Natural killer cell (primary cell): Measurements from ENCODE around the gene CHST3. TPM values are rescaled to one million over a fixed set of nuclear protein-coding genes. Genes with fewer than 3 reads are reported as not detected.

Experiments
- ATAC-seq, 3 donors: fragments of 150-1000 bp in 2 of 3; fragments of 200-7000 bp in 1 of 3; cut with Tn5 transposase; 1 replicate in 1 of 3; 2 replicates in 2 of 3; pipeline ENCODE4 v1.10.0; 2021; ENCODE audit warnings: mild to moderate bottlenecking in 2 of 3, moderate library complexity in 2 of 3
- DNase-seq, 2 donors: peaks; one replicate each; pipeline versions ENCODE4 v3.0.0 to v3.0.0-alpha.2; 2013 to 2021; ENCODE audit warnings: mixed read lengths in 1 of 2
- H3K27ac ChIP-seq: one replicate; pipeline ENCODE4 v1.5.1; 2013; ENCODE audit warnings: mild to moderate bottlenecking, low read length
- H3K27me3 ChIP-seq: one replicate; pipeline ENCODE4 v1.6.1; 2013; ENCODE audit warnings: low read length; ENCODE audit not compliant: control insufficient read depth, insufficient read depth
- H3K36me3 ChIP-seq: one replicate; pipeline ENCODE4 v1.6.1; 2013; ENCODE audit warnings: low read length; ENCODE audit not compliant: control insufficient read depth, insufficient read depth
- H3K4me1 ChIP-seq: one replicate; pipeline ENCODE4 v1.6.1; 2013; ENCODE audit warnings: low read length; ENCODE audit not compliant: control insufficient read depth, insufficient read depth
- H3K4me3 ChIP-seq: one replicate; pipeline ENCODE4 v1.5.1; 2013; ENCODE audit warnings: low read length
- H3K9me3 ChIP-seq: one replicate; pipeline ENCODE4 v1.6.1; 2013; ENCODE audit warnings: low read length; ENCODE audit not compliant: control insufficient read depth, insufficient read depth
- H3K27ac Mint-ChIP-seq, 2 donors: one replicate each; pipeline ENCODE4 v1.8.0; 2022; ENCODE audit warnings: mild to moderate bottlenecking in 2 of 2, mixed read lengths in 2 of 2, moderate library complexity in 1 of 2
- H3K27me3 Mint-ChIP-seq, 2 donors: one replicate each; pipeline ENCODE4 v1.8.0; 2022; ENCODE audit warnings: low read depth in 2 of 2, mixed read lengths in 2 of 2
- H3K36me3 Mint-ChIP-seq: one replicate; pipeline ENCODE4 v1.8.0; 2022; ENCODE audit warnings: mixed read lengths
- H3K4me1 Mint-ChIP-seq, 2 donors: one replicate each; pipeline ENCODE4 v1.8.0; 2022; ENCODE audit warnings: mixed read lengths in 2 of 2
- H3K4me3 Mint-ChIP-seq: one replicate; pipeline ENCODE4 v1.8.0; 2022; ENCODE audit warnings: mild to moderate bottlenecking, moderate library complexity, mixed read lengths
- H3K9me3 Mint-ChIP-seq, 2 donors: one replicate each; pipeline ENCODE4 v1.8.0; 2022; ENCODE audit warnings: mixed read lengths in 2 of 2
- WGBS: methylation state at CpG from one replicate; pipeline ENCODE4 v1.1.7; 2013; ENCODE audit warnings: missing lambda C conversion rate; ENCODE audit not compliant: insufficient coverage; 5-methylcytosine and 5-hydroxymethylcytosine counted together
- intact Hi-C: fragments of 100-400 bp; cut with micrococcal nuclease; formaldehyde crosslinking; loops from one replicate; pipeline ENCODE4 v1.14.2; 2022
- total RNA-seq, 4 donors: library from RNA; stranded (reverse); fragments of 120-200 nt in 1 of 4; gene quantifications; one replicate each; pipeline versions ENCODE4 v1.2.3 to v1.2.4, GENCODE V29; 2013 to 2022
- TF ChIP-seq, protein P1 (sequence below): fragments of 200-600 bp; IDR thresholded peaks from one replicate; pipeline ENCODE4 v1.8.0; 2022; ENCODE audit warnings: antibody characterized with exemption

Gene CHST3
- total RNA-seq, 3 donors from 2014 or later (not counting 1 experiment from before 2014, with no cell fraction given), result not detected

DNA sequence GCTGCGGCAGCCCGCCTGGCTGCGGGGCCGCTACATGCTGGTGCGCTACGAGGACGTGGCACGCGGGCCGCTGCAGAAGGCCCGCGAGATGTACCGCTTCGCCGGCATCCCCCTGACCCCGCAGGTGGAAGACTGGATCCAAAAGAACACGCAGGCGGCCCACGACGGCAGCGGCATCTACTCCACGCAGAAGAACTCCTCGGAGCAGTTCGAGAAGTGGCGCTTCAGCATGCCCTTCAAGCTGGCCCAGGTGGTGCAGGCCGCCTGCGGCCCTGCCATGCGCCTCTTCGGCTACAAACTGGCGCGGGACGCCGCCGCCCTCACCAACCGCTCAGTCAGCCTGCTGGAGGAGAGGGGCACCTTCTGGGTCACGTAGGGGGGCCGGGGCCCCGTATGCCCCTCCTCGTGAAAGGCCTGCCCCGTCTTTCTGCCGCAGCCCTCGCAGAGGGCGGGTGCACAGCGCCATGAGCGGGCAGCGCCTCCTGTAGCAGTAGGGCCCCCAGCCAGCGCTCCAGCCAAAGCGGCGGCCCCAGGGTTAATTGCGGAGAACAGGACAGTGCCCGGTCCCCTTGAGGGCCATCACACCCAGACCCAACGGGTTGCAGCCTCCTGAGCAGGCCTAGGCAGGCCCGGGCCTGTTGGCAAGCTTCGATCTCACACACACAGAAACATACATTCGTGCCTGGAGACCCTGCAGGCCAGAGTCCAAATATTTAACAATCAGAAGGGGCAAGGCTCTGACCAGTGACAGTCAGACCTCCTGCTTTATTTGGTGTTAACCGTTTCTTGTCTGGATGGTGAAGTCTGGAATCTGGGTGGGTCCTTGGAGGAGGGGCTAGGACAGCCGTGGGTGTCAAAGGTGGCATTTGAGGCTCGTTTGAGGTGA lies 44.1 kb downstream of the CHST3 start:
- H3K4me3 ChIP-seq, result no peak overlapping the region
- H3K27ac ChIP-seq, result no peak overlapping the region
- ATAC-seq (no peak), DNase-seq (no peak)
- 94% methylated on average over 58 of the region's 58 CpGs for WGBS
- no peaks in the 10 kb centered on the region for H3K9me3 ChIP-seq
- Mint-ChIP-seq H3K4me1 (no peaks in the 10 kb centered on the region), H3K9me3 (no peaks in the 10 kb centered on the region), H3K4me3 (no peak overlapping the region), H3K36me3 (no peaks in the 10 kb centered on the region), H3K27ac (no peak overlapping the region), H3K27me3 (no peaks in the 10 kb centered on the region)
- H3K36me3 ChIP-seq, result no peaks in the 10 kb centered on the region
- TF ChIP-seq, protein P1, sequence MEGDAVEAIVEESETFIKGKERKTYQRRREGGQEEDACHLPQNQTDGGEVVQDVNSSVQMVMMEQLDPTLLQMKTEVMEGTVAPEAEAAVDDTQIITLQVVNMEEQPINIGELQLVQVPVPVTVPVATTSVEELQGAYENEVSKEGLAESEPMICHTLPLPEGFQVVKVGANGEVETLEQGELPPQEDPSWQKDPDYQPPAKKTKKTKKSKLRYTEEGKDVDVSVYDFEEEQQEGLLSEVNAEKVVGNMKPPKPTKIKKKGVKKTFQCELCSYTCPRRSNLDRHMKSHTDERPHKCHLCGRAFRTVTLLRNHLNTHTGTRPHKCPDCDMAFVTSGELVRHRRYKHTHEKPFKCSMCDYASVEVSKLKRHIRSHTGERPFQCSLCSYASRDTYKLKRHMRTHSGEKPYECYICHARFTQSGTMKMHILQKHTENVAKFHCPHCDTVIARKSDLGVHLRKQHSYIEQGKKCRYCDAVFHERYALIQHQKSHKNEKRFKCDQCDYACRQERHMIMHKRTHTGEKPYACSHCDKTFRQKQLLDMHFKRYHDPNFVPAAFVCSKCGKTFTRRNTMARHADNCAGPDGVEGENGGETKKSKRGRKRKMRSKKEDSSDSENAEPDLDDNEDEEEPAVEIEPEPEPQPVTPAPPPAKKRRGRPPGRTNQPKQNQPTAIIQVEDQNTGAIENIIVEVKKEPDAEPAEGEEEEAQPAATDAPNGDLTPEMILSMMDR, result no peak
- intact Hi-C loops, result no loop called here
- no peaks in the 10 kb centered on the region for H3K27me3 ChIP-seq
- H3K4me1 ChIP-seq, result no peaks in the 10 kb centered on the region

DNA sequence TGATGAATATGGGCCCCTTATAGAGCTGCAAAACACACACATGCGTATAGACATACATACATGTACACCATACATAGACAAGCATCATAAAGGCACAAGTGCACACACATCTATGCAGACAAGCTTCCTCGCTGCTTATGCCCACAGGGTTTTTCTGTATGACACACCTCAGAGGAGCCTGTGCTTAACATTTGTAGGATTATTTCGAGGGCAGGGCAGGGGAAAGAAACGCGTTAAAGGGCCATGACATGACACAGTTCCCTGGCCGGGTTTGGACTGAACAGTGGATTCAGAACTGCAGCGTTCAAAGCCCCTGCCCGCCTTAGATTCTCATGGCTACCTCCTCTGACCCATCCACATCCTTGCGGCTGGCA lies 44.8 kb downstream of the CHST3 start:
- H3K36me3 ChIP-seq, result no peaks in the 10 kb centered on the region
- H3K4me3 ChIP-seq, result no peak overlapping the region
- H3K27ac Mint-ChIP-seq, result no peak overlapping the region
- no peak overlapping the region for H3K4me3 Mint-ChIP-seq
- H3K36me3 Mint-ChIP-seq, result no peaks in the 10 kb centered on the region
- no peak overlapping the region for H3K27ac ChIP-seq
- no peak for ATAC-seq
- TF ChIP-seq, protein P1, result no peak
- no peak for DNase-seq
- no peaks in the 10 kb centered on the region for H3K9me3 Mint-ChIP-seq
- no peaks in the 10 kb centered on the region for H3K4me1 Mint-ChIP-seq
- no peaks in the 10 kb centered on the region for H3K4me1 ChIP-seq
- H3K27me3 ChIP-seq, result no peaks in the 10 kb centered on the region
- 87% methylated on average over 9 of the region's 9 CpGs for WGBS
- intact Hi-C loops, result no loop called here
- H3K27me3 Mint-ChIP-seq, result no peaks in the 10 kb centered on the region
- H3K9me3 ChIP-seq, result no peaks in the 10 kb centered on the region

DNA sequence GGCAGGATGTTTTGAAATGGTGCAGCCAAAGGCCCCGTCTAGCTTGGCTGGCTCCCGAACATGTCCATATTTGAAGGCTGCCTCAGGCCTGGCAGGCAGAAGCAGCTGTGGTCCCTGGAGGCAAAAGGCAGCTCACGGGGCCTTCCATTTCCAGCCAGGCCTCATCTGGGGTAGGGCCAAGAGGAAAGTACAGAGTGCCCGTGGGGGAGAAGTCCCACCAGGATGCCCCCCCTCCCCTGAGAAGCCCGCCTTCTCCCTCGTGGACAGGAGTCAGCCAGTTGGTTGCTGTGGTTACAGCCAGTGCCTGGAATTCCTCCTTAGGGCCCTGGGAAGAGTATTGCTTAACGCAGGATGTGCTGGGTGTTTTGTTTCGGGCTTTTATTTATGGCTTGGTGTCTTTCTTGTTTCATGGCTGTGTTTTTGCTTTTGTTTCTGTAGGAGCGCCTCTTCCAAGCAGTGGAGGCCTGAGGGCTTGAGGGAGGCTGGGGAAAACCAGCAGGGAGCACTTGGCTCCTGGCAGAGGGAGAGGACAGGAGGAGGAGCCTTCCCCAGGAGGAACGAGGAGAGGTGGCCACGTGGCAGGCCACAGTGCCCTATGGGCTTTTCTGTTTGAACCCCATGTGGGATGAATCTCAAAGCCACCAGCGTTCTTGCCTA lies 45.4 kb downstream of the CHST3 start:
- H3K27me3 ChIP-seq, result no peaks in the 10 kb centered on the region
- Mint-ChIP-seq H3K9me3 (no peaks in the 10 kb centered on the region), H3K4me1 (no peaks in the 10 kb centered on the region), H3K27me3 (no peaks in the 10 kb centered on the region), H3K36me3 (no peaks in the 10 kb centered on the region), H3K27ac (no peak overlapping the region), H3K4me3 (no peak overlapping the region)
- H3K36me3 ChIP-seq, result no peaks in the 10 kb centered on the region
- DNase-seq (no peak), ATAC-seq (no peak)
- H3K9me3 ChIP-seq, result no peaks in the 10 kb centered on the region
- WGBS, result 71% methylated on average over 12 of the region's 12 CpGs
- intact Hi-C loops, result no loop called here
- TF ChIP-seq, protein P1, result no peak
- no peaks in the 10 kb centered on the region for H3K4me1 ChIP-seq
- no peak overlapping the region for H3K27ac ChIP-seq
- no peak overlapping the region for H3K4me3 ChIP-seq
